Hematopoietic multipotent progenitor cell treated with erythropoietin and hydrocortisone succinate and interleukin-3 and kit ligand, for 4 days (in vitro differentiated cells): ENCODE results near the gene ZMYND12.
"Not testable (repeated sequence)": the region's sequence is repeated elsewhere in the genome, so short reads cannot be mapped to it uniquely, and the experiment has no call there.

Source experiments
- DNase-seq: peaks from one replicate; pipeline ENCODE4 v3.0.0-alpha.2; 2015

Gene ZMYND12

GRCh38 chr1:42456010-42456753, at the start of gene ZMYND12, which contains the start of gene PPCS:
Gene ZMYND12, minus strand, starts transcription at chr1:42456022. Its CDS starts 25 bp downstream, at chr1:42455997.
Gene PPCS, plus strand, starts transcription at chr1:42456543. Its CDS starts 23 bp downstream, at chr1:42456566.
- peak; percentile 94 for DNase-seq

- no peak for DNase-seq
These were observed 48.8 kb upstream of the ZMYND12 start for GRCh38 chr1:42504535-42505128.

GRCh38 chr1:42502031-42502430, 46.2 kb upstream of the ZMYND12 start:
- DNase-seq: not testable (repeated sequence)

DNA sequence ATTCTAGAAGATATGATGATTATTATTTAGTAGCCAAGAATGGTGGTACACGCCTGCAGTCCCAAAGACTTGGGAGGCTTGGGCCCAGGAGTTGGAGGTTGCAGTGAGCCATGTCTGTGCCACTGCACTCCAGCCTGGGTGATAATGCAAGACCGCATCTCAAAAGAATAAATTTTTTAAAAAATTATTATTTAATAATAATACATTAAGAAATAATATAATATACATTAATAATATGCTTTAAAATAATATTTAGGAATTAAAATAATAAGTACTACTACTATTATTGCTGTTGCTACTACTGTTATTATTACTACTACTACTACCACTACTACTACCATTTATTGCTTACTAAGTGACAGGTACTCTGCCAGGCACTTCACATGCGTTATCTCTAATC, 34.4 kb upstream of the ZMYND12 start:
- no peak for DNase-seq

DNA sequence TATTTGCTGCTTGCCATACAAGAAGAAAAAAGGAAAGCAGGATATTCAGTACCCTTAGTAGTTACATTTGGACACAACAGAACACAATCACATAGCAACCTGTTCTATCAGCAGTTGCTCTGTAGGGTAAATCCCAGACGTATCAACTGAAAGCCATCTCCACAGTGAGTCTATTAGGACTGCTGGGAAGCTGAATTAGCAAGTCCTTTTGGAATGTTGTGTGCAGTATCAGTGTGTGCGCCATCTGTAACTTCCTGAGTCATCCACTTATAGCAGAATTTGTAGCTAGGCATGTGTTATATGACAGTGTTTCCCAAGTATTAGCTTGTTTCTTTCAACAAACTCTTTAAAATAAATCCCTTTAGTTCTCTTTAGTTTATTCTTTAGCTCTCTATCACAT, 28.6 kb upstream of the ZMYND12 start:
- DNase-seq: no peak

DNA sequence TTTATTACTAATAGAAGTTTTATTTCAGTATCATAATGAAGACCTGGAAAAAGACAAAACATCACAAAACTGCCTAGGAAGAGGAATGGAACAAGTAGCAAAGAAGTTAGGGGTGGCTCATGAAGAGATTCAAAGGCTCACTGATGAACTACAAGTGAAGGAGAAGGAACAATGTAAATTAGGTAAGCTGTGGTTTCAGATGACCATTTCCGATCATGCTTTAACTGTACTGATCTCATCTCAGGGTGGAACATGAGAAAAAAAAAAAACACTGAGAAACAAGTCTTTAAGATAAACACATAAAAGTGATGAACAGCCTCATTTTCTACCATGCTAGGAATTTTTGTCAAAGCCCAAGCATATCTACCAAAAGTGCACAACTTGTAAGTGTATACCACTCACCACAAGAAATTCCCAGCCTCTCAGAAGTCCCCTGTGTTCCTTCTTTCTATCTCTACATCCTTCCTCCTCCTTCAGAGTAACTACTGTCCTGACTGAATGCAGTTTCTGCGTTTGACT, 26.9 kb upstream of the ZMYND12 start:
- no peak for DNase-seq

GRCh38 chr1:42480921-42481320, 25.1 kb upstream of the ZMYND12 start:
- DNase-seq: no peak

DNA sequence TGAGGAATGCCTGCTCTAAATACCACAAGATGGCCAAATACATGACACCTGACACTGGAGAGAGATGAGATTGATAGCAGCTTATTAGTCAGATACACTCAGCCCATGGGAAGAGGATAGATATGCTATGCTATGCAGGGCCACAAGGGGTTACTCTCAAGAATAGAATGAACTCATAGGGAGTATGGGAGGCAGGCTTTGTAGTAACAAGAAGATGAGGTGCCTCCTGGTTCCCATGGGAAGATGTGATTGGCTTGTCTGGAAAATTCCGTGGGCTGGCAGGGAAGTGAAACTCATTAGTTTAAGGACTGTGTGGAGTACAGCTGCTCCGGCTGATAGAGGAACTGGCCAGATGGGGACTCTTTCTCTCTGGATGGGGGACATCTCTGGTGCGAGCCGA, 23.8 kb upstream of the ZMYND12 start:
- DNase-seq: peak; percentile 40

GRCh38 chr1:42477775-42478174, 22.0 kb upstream of the ZMYND12 start:
- no peak for DNase-seq

- not testable (repeated sequence) for DNase-seq
These were observed 21.5 kb upstream of the ZMYND12 start for GRCh38 chr1:42477354-42477753.

GRCh38 chr1:42476605-42477004, 20.8 kb upstream of the ZMYND12 start:
- no peak for DNase-seq

- DNase-seq: no peak
These were observed 13.9 kb upstream of the ZMYND12 start for GRCh38 chr1:42469727-42470126.

DNA sequence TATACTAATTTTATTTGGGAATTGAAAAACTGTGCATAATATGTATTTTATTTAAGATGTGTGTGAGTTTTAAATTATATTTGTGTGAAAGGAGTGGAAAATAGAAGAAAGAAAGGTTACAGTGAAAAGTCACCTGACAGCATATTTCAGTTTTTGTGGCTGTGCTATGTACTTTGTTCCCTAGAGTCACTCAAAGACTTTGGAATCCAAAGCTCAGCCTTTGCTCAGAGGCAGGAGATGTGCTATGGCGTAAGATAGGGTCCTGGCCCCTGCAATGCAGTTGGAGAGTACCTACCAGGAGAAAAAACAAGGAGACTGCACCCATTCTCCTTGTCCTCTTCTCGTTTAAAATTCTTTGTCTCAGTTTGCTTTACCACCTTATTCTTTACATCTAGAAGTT, 10.2 kb upstream of the ZMYND12 start:
- no peak for DNase-seq

- no peak for DNase-seq
These were observed 8.1 kb upstream of the ZMYND12 start for GRCh38 chr1:42463921-42464320.

DNA sequence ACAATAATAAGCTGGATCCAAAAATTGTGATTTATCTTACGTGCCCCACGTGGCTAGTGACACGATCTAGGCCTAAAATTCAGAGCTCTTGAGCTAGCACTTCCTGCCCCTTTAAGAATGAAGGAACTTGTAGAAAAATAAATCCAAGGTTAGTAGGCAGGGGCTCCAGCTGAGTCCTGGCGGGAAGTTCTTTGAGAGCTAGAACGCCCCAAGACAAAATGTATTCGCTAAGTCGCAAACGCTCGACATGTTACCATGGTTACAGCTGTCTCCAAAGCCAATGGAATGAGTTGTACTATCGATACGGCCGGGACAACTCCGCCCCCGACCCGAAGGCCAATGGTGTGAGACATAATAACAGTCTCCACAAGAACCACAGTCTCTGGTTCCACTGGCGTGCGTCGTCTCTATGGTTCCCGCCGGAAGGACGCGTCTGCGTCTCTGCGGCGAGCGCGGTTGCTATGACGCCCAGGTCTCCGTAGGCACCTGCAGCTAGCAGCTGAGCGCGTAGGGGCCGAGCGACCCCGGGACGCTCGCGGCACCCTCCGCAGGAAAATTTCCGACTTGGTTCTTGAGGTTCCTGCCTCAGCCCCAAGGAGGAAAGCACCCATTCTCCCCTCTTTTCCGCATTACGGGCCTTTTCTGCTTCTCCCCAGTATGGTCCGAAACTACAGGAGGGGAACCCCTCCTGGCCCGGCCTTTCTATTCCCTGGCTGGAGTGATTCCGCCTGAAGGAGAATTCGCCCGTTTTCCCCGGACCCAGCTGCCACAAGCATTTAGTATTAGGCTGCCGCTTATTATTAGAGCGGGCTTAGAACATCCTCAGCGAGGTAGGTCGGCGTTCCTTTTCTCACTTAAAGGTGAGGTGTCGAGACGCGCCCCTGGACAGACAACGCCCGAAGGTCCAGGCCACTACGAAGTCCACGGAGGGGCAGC, 7.3 kb upstream of the ZMYND12 start, which contains the start of gene CCDC30:
TSS of gene CCDC30 (plus strand) at position 459 of the 936 bp plus-strand sequence. CDS start 17,266 bp downstream, outside the sequence.
- DNase-seq: peak; percentile 99

DNA sequence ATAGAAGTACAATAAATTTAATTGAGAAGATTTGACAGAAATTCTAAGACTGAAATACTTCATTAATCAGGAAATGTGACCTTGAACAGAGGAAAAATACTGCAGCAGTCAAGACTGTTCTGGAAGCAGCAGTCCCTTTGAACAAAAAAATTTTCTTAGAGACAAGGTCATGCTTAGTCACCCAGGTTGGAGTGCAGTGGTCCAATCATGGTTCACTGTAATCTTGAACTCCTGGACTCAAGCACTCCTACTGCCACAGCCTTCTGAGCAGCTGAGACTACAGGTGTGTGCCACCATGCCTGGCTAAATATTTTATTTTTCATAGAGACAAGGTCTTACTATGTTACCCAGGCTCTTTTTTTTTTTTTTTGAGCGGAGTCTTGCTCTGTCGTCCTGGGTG, 5.4 kb upstream of the ZMYND12 start:
- no peak for DNase-seq

DNA sequence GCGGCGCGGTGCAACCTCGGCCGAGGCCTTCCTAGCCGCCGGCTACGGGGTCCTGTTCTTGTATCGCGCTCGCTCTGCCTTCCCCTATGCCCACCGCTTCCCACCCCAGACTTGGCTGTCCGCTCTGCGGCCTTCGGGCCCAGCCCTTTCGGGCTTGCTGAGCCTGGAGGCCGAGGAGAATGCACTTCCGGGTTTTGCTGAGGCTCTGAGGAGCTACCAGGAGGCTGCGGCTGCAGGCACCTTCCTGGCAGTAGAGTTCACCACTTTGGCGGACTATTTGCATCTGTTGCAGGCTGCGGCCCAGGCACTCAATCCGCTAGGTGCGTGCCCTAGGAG, 900 bp upstream of the ZMYND12 start:
- DNase-seq: peak; percentile 88

DNA sequence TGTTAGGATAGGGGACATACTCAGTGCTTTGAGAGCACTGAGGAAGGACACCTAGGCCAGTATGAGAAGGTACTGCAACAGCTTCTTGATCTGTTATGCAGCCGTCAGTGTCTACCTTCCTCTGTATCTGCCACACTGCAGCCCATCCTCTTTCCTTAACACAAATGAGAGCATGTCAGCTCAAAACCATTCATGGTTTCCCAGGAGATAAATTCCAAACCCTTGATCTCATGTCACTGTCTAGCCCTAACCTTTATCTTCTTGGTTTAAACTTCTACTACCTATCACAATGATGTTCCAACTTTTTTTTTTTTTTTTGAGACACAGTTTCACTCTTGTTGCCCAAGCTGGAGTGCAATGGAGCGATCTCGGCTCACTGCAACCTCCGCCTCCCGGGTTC, 1.4 kb downstream of the ZMYND12 start:
- no peak for DNase-seq

GRCh38 chr1:42453386-42453785, 2.4 kb downstream of the ZMYND12 start:
- DNase-seq: no peak

DNA sequence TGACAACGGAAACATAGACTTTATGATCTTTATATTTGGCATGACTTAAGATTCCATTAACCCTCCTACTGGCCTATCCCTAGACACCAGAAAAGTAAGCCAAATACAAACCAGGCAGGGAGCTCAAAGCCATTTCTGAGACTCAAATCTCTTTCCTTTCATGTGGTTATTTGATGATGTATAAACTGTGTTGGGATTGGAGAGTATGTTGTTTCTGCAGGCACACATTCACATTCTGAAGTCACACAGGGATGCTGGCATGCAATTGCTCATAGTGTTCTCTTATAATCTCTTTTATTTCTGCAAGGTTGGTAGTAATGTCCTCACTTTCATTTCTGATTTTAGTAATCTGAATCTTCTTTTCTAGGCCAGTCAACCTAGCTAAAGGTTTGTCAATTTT, 5.8 kb downstream of the ZMYND12 start:
- no peak for DNase-seq

GRCh38 chr1:42449256-42449655, 6.6 kb downstream of the ZMYND12 start:
- peak; percentile 78 for DNase-seq

DNA sequence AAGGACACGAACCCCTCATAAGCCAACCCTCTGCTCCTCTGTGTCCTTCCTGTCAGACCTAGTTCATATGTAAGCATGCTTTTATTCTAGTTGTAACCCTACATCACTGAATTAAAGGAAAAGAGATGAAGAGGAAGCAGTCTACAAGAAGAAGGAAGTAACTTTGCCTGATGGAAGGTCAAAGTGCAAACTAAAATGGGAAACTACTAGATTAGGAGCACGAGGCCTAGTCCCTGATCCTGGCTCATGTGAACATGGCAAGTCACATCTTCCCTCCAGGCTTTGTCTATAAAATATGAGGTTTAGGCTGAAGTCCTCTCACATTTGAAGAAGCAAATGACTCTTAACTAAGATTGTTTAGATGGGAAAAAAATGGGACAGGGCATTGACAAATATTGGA, 13.2 kb downstream of the ZMYND12 start:
- no peak for DNase-seq

- no peak for DNase-seq
These were observed 15.9 kb downstream of the ZMYND12 start for GRCh38 chr1:42439940-42440339.
